ENCODE data around the gene RIC1. TPM values are rescaled to one million over a fixed set of nuclear protein-coding genes. Genes with fewer than 3 reads are reported as not detected.

RIC1 gene
- total and polyA plus RNA-seq, 9 of the 15 experiments (the other 6 are each of a cell fraction or from before 2014, with no cell fraction given), result 3.2 to 25.8 (median 15.0) TPM

DNA sequence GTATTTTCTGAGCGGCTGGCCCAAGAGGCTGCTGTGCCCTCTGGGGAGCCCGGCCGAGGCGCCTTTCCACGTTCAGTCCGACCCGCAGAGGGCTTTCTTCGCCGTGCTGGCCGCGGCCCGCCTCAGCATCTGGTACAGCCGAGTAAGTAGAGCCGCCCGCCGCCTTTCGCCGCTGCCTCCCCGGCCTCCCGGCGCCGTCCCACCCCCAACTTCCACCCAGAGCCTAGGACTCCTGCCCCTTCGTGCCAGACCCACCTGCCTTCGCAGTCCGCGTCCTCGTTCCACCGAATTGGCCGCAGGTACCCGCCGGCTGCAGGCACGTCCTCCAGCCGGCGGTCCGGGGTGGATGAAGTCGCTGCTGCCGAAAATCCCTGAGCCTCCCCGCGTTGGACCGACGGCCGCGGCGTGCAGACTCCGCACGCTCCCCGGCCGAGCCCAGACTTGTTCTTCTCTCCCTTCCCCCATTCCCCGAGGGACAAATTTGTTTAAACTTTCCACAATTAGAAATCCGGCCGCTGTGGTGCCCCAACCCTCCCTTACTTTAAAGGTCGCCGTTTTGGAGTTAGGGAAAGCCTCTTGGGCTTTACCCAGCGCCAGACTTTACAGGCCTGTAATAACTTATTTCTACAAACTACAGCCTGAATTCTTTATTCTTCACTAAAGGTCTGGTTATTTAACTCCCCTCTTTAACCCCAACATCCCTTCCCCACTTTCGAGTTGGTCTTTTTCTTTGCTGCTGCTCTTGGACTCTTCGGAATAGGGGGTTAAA is 589 bp downstream of the RIC1 start (continued):
- no peak for TF ChIP-seq SIX5 (IDR thresholded peaks at IDR 0.05; ENCODE audit: borderline replicate concordance in 1 of 2, insufficient read depth in 1 of 2, low read depth in 1 of 2, low read length in 2 of 2)
- peak; percentile 34 for TF ChIP-seq RBBP5 (IDR thresholded peaks at IDR 0.05; ENCODE audit: borderline replicate concordance, insufficient read depth, low read length, poor library complexity, severe bottlenecking)
- peak; percentile 1 for TF ChIP-seq HMGN3 (IDR thresholded peaks at IDR 0.05; ENCODE audit: borderline replicate concordance, extremely low read depth, insufficient read length, low read depth, low read length)
- no peak for TF ChIP-seq CBFB (CRISPR knock-in tag; IDR thresholded peaks at IDR 0.05)
- no peak for TF ChIP-seq ZEB2 (IDR thresholded peaks at IDR 0.05)
- TF ChIP-seq SAP30 (IDR thresholded peaks at IDR 0.05; ENCODE audit: borderline replicate concordance, insufficient read depth, low read depth, low read length, poor library complexity, severe bottlenecking), result peak; percentile 48
- TF ChIP-seq JUN (IDR thresholded peaks at IDR 0.05; ENCODE audit: borderline replicate concordance, low read depth, low read length), result no peak
- TF ChIP-seq JUN (CRISPR knock-in tag; IDR thresholded peaks at IDR 0.05; ENCODE audit: borderline replicate concordance), result no peak
- TF ChIP-seq CEBPG (CRISPR knock-in tag; IDR thresholded peaks at IDR 0.05), result no peak
- TF ChIP-seq CEBPG (tag; conservative IDR thresholded peaks at IDR 0.05 in 1 of 2, IDR thresholded peaks at IDR 0.05 in 1 of 2), result no peak
- no peak for TF ChIP-seq NR2C2 (CRISPR knock-in tag; IDR thresholded peaks at IDR 0.05)
- TF ChIP-seq NR2C2 (tag; IDR thresholded peaks at IDR 0.05), result no peak
- no peak; the same call in 1 of the 2 replicates for TF ChIP-seq ZBTB7A (IDR thresholded peaks at IDR 0.05; ENCODE audit: borderline replicate concordance, control insufficient read depth, low read depth, low read length)
- no peak for TF ChIP-seq ZNF57 (CRISPR knock-in tag; IDR thresholded peaks at IDR 0.05)
- TF ChIP-seq BHLHE40 (IDR thresholded peaks at IDR 0.05; ENCODE audit: low read length), result no peak
- no peak for TF ChIP-seq MBD2 (IDR thresholded peaks at IDR 0.05; ENCODE audit: borderline replicate concordance, low read depth)
- no peak for TF ChIP-seq TCF7L2 (IDR thresholded peaks at IDR 0.05; ENCODE audit: low read depth, low read length)
- TF ChIP-seq MEIS2 (IDR thresholded peaks at IDR 0.05; ENCODE audit: partially characterized antibody), result no peak
- TF ChIP-seq ZNF41 (CRISPR knock-in tag; conservative IDR thresholded peaks at IDR 0.05), result no peak
- no peak for TF ChIP-seq ZNF764 (CRISPR knock-in tag; IDR thresholded peaks at IDR 0.05; ENCODE audit: low read depth)
- no peak for TF ChIP-seq ZNF75A (CRISPR knock-in tag; IDR thresholded peaks at IDR 0.05)
- TF ChIP-seq ZC3H11A (IDR thresholded peaks at IDR 0.05; ENCODE audit: low read depth, low read length), result no peak
- no peak for TF ChIP-seq TFAM (CRISPR knock-in tag; conservative IDR thresholded peaks at IDR 0.05)
- TF ChIP-seq SIN3A (IDR thresholded peaks at IDR 0.05; ENCODE audit: borderline replicate concordance in 2 of 2, control insufficient read depth in 1 of 2, low read depth in 2 of 2, low read length in 2 of 2), result no peak
- TF ChIP-seq ZNF586 (CRISPR knock-in tag; conservative IDR thresholded peaks at IDR 0.05), result no peak
- TF ChIP-seq MED1 (CRISPR knock-in tag; IDR thresholded peaks at IDR 0.05; ENCODE audit: borderline replicate concordance), result no peak
- TF ChIP-seq KDM4B (IDR thresholded peaks at IDR 0.05; ENCODE audit: borderline replicate concordance in 2 of 2, low read depth in 1 of 2), result no peak
- no peak for TF ChIP-seq RBM15 (IDR thresholded peaks at IDR 0.05; ENCODE audit: insufficient read depth, low read length)
- no peak for TF ChIP-seq KDM1A (IDR thresholded peaks at IDR 0.05)
- no peak for TF ChIP-seq CBX8 (IDR thresholded peaks at IDR 0.05; ENCODE audit: borderline replicate concordance, extremely low read depth, low read depth, low read length, poor library complexity, severe bottlenecking)
